Measurements from ENCODE around the gene SZRD1. TPM values are rescaled to one million over a fixed set of nuclear protein-coding genes. Genes with fewer than 3 reads are reported as not detected.

The SZRD1 gene
- total RNA-seq, 2 experiments from 2014 or later = 57.2 to 96.0 TPM

GRCh38 chr1:16425125-16426025 is 58.3 kb downstream of the SZRD1 start:
- Histone ChIP-seq H3K27ac (ENCODE audit: low read depth, low read length, poor library complexity, severe bottlenecking) (no peak overlapping the region), H4K20me1 (ENCODE audit: insufficient read depth, low read length) (no peaks in the 10 kb centered on the region), H3K36me3 (ENCODE audit: insufficient read depth, low read length) (no peaks in the 10 kb centered on the region), H3K9me2 (ENCODE audit: insufficient read depth, low read length) (no peaks in the 10 kb centered on the region), H3K4me2 (ENCODE audit: low read length) (no peak overlapping the region), H2AFZ (ENCODE audit: low read length) (no peak overlapping the region), H3K9me3 (ENCODE audit: low read length) (no peaks in the 10 kb centered on the region), H3K79me2 (ENCODE audit: insufficient read depth, low read depth, low read length) (no peaks in the 10 kb centered on the region), H3K4me3 (ENCODE audit: low read depth, low read length, poor library complexity, severe bottlenecking) (no peak overlapping the region), H3K4me1 (ENCODE audit: insufficient read depth, low read length, poor library complexity, severe bottlenecking) (peaks cover 16% of the 10 kb centered on the region)
- DNase-seq (ENCODE audit: low spot score) = no peak
- no TSS peak for BruUV-seq (replicated peaks)
- intact Hi-C loops (cut with micrococcal nuclease; ENCODE audit: unreplicated experiment) = no loop called here
- ChIA-PET CTCF (ENCODE audit: unreplicated experiment) (interaction anchor here (0.6 kb wide), 1 partner anchor 8 kb away, joined by 5 read pairs; no protein-coding TSS in a partner anchor), POLR2A (interaction anchor here (1.2 to 1.4 kb wide), 2 partner anchors 8 to 11 kb away, joined by 3 to 5 read pairs; no protein-coding TSS in a partner anchor)
- TF ChIP-seq EZH2phosphoT487 (IDR thresholded peaks at IDR 0.05; ENCODE audit: borderline replicate concordance, low read depth, low read length) = no peak
- TF ChIP-seq, protein P1, sequence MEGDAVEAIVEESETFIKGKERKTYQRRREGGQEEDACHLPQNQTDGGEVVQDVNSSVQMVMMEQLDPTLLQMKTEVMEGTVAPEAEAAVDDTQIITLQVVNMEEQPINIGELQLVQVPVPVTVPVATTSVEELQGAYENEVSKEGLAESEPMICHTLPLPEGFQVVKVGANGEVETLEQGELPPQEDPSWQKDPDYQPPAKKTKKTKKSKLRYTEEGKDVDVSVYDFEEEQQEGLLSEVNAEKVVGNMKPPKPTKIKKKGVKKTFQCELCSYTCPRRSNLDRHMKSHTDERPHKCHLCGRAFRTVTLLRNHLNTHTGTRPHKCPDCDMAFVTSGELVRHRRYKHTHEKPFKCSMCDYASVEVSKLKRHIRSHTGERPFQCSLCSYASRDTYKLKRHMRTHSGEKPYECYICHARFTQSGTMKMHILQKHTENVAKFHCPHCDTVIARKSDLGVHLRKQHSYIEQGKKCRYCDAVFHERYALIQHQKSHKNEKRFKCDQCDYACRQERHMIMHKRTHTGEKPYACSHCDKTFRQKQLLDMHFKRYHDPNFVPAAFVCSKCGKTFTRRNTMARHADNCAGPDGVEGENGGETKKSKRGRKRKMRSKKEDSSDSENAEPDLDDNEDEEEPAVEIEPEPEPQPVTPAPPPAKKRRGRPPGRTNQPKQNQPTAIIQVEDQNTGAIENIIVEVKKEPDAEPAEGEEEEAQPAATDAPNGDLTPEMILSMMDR (conservative IDR thresholded peaks at IDR 0.05; ENCODE audit: low read length) = no peak

DNA sequence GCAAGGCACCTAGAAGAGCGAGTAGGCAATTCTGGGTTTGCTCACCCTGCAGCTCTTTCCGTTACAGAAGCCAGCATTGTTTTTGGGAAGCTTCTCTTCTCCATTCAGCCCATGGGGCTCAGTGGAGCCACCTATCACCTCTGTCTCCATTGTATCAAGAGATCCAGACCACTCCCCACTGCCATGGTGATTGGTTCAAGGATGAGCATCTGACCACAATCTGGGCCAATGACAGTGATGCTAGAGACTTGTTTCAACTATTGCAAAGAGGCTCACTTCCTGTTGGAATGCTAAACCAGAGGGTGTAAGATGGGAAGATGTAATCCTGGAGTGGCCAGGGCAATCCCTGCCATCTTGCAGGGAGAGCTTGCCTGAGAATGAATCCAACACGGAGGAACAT is 63.6 kb downstream of the SZRD1 start:
- ChIA-PET POLR2A (interaction anchor here (0.8 kb wide), 1 partner anchor 9 kb away, joined by 4 read pairs; no protein-coding TSS in a partner anchor), CTCF (ENCODE audit: unreplicated experiment) (interaction anchor here (0.8 kb wide), 1 partner anchor 21 kb away, joined by 3 read pairs; no protein-coding TSS in a partner anchor)

More for the DNA sequence above, 63.6 kb downstream of the SZRD1 start:
- no peak for TF ChIP-seq EZH2phosphoT487 (IDR thresholded peaks at IDR 0.05; ENCODE audit: borderline replicate concordance, low read depth, low read length)
- TF ChIP-seq, protein P1 (conservative IDR thresholded peaks at IDR 0.05; ENCODE audit: low read length) = peak; percentile 49; the same call in 1 of the 2 replicates
- no peak overlapping the region for H3K27ac ChIP-seq (ENCODE audit: low read depth, low read length, poor library complexity, severe bottlenecking)
- BruUV-seq (replicated peaks) = no TSS peak
- peaks cover 35% of the 10 kb centered on the region for H3K4me1 ChIP-seq (ENCODE audit: insufficient read depth, low read length, poor library complexity, severe bottlenecking)
- no peaks in the 10 kb centered on the region for H3K9me3 ChIP-seq (ENCODE audit: low read length)
- peak overlapping the region; percentile 93 for H2AFZ ChIP-seq (ENCODE audit: low read length)
- H3K36me3 ChIP-seq (ENCODE audit: insufficient read depth, low read length) = no peaks in the 10 kb centered on the region
- H3K9me2 ChIP-seq (ENCODE audit: insufficient read depth, low read length) = no peaks in the 10 kb centered on the region
- no peaks in the 10 kb centered on the region for H3K79me2 ChIP-seq (ENCODE audit: insufficient read depth, low read depth, low read length)
- no peak overlapping the region for H3K4me3 ChIP-seq (ENCODE audit: low read depth, low read length, poor library complexity, severe bottlenecking)
- H3K4me2 ChIP-seq (ENCODE audit: low read length) = peak overlapping the region; percentile 16; the same call in 1 of the 2 replicates
- intact Hi-C loops (cut with micrococcal nuclease; ENCODE audit: unreplicated experiment) = no loop called here
- no peaks in the 10 kb centered on the region for H4K20me1 ChIP-seq (ENCODE audit: insufficient read depth, low read length)
- peak; percentile 50 for DNase-seq (ENCODE audit: low spot score)

Measured in OCI-LY7 (cell line).